SIG-M5 (cell line): ENCODE results near the gene NCAPH2.

ENCODE experiments used
- DNase-seq: peaks from one replicate; lab custom pipeline; 2025; lab: John Stamatoyannopoulos, UW

Gene NCAPH2

DNA sequence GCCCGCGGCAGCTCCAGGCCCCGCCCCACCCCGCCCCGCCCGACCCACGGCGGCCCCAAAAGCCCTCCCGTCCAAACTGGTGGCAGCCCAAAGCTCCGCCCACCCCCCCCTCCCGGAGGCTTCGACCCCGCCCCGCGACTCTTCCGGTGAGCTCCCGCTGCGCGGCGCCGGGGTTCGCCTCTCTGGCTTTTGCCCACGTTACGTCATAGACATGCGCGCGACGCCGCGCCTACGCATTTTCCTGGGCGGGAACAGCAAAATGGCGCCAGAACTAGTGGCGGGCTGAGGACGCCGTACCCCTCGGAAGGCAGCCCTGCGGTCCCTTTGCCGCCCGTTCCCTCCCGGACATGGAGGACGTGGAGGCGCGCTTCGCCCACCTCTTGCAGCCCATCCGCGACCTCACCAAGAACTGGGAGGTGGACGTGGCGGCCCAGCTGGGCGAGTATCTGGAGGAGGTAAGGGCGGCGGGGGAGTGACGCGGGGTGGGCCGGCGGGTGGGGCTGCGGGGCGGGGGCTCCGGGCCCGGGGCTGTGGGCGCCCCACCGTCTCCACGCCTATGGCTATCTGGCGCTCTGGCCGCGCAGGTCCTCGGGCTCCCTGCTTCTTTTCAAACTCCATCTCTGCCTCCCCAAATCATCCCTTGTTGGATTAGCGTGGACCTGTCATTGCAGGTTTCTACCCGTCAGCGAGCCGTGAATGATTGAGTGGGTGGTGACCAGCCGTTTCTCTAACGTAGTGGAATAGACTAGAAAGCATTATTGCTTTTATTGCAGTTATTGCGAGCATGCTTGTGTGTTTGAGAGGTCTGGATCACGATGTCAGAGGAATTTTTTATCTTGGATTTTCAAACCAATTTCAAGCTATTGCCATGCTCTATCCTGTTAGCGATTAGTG is at the start of gene NCAPH2:
Gene NCAPH2 (plus strand): TSS at position 234 of the 894 bp plus-strand sequence. CDS start 114 bp downstream, at position 348.
- no peak for DNase-seq

DNA sequence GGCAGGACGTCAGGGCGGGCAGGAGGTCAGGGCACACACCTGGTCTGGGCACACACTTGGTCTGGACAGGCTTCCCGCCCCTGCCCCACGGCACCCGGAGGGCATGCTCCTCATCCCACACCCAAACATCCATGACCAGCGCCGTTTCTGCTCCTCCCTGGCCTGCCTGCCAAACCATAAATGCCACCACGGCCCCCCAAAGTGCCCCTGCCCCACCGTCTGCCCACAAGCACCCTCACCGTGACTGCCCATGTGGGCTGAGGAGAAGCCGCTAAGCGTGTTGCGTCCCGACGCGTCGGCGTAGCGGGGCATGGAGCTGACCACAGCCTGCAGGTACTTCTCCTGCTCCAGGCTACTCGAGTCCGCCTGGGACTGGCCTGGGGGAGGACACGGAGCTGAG is 49.0 kb upstream of the NCAPH2 start:
- DNase-seq: no peak

DNA sequence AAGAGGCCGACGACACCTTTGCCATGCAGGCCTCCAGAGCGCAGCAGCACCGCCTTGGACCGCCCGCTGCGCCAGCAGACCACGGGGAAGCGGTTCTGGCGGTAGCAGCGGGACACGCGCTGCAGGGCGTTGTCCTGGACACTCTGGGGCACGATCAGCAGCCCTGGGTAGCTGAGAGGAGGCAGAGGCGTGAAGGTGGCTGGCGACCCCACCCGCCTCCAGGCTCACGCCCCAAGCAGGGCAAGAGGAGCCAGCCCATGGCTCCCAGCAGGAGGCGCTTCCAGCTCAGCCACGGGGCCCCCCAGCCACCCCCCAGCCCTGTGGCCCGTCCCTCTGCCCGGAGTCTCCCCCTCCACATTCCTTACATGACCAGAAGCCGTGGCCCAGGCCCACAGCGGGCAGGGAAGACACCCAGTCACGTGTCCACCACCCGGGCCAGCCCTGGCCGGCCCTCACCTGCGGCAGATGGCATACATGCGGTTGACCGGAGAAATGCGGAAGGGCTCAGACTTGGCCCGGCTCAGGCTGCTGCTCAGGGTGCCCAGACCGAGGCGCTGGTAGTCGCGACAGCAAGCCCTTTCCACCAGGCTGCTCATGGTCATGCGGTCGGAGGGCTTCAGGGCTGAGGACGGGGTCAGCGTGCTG is 48.4 kb upstream of the NCAPH2 start:
- no peak for DNase-seq

DNA sequence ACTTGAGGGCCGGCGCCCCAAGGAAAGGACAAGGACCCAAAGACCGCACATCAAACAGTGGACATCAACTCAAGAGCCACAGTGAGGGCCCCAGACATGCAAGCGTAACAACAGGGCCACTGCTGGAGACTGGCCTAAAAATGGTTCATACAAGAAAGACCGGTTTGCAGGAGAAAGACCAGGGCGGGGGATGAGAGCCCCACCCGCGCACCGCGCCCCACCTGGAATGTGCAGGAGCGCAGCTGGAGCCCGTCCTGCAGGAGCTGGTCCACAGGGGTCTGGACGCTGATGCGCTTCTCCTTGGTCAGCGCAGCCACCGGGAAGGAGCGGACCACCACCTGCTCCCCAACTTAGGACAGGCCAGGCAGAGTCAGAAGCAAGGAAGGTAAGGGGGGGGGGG is 47.1 kb upstream of the NCAPH2 start:
- no peak for DNase-seq

DNA sequence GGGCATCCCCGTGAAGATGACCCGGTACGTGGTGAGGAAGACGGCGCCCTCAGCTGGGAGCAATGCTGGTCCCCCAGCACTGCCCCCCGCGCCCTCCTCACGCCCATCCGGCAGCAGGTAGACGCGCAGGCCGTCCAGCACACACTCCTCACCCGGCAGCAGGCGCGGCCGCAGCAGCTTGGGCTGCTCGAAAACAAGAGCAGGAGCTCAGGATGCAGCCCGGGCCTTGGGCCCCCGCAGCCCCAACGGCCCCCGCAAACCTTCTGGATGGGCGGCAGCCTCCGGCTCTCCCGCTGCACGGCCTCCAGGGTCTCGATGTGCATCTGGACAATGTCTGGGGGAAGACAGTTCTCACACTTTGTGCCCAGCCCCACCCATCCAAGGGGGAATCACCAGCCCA is 46.5 kb upstream of the NCAPH2 start:
- no peak for DNase-seq

DNA sequence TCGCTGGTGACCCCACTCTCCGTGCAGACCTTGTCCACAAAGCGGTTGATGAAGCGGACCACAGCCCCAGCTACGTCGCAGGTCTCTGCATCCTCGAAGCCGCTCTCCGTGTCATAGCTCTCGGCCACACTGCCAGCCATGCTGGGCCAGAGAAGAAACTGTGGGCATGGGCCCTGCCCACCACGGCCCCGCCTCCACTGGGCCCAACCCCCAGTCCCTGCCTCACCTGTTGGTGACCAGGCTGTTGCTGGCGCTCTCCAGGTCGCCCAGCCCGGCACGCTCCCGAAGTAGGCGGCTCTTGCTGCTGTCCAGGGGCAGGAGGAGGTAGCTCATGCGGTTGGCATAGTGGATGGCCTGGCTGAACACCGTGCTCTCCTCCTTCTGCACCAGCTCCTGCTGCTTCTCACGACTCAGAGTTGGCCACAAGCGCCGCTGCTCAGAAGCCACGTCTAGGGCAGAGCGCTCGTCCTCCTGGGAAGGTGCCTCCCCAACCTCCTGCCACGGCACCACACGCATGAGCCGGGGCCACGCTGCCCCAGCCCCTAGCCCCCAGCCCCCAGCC is 46.0 kb upstream of the NCAPH2 start:
- no peak for DNase-seq

DNA sequence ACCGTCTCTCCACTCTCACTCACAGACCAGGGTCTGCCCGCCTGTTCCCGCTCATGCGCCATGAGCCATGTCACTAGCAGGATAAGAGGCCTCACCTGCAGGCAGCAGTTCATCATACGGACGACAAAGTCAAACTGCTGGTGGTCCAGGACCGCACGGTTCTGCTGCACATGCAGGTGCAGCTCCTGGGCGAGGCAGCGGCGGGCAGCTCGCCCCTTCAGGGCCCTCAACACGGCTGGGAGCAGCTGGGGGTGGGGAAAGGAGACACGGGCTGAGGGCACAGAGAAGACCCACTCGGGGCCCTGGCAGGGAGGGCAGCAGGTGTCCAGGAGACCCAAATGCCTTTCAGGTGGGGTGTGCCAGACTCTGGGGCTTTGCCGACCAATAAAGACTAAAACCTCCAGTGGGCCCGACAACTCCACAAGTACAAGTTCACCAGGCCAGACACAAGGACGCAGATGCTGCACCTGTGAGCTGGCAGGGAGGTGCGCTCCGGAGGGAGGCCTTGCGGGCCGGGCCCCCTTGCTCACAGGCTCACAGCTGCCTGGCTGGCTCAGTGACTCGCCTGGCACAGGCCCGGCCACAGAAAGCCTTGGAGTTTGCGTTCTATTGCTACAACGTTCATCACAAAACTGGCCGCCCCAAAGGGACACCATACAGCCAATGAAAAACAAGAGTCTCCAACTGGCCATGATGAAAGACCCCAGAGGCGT is 44.7 kb upstream of the NCAPH2 start:
- no peak for DNase-seq

DNA sequence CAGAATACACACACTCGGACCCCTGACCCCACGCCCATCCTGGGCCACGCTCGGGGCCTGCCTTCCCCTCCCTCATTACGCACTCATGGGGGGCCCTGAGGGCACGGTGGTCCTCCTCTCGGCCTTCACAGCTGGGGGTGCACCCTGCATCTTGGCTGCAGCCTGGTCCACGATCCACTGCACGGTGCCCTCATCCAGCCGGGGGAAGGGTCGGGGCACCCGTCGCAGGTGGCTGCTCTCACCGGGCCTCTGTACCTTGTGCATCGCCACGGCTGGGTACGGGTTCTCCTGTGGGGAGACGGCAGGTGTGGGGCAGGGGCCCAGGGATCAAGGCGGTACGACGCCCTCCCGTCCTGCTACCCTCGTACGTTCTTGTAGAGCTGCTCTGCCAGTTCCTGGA is 43.6 kb upstream of the NCAPH2 start:
- no peak for DNase-seq

DNA sequence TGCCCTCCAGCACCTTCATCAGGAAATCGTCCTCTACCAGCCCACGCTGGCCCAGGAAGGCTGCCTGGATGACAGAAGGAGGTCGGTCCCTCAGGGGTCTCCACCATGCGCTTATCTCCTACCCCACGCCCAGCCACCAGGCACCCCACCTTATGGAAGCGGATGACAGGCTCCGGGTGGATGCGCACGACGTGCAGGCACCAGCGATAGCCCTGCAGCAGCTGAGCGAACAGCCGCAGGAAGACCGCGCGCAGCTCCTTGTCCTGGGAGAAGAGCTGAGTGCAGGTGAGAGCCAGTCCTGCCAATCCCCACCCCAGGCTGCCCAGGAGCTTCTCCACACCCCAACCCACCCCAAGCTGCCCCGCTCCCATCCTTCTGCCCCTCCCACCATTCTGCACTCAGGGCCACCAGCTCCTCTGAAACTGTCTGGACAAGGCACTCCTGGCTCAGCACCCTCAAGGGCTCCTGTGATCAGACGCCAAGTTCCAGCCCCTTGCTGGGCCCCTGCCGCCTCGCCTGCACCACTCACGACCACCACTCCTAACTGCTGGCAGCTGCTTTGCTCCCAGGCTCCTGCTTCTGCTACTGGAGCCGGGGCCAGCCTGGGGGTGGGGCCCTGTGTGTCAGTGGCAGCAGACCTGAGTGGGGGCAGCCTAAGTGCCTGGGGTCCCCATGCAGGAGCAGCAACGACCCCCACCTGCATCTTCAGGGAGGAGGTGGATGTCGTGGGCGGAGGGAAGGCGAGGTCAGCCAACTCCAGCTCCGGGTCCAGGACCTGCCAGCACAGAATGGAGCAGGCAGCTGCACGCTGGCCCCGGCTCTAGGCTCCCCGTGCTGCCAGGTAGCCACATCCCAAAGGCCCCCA is 42.7 kb upstream of the NCAPH2 start:
- no peak for DNase-seq

DNA sequence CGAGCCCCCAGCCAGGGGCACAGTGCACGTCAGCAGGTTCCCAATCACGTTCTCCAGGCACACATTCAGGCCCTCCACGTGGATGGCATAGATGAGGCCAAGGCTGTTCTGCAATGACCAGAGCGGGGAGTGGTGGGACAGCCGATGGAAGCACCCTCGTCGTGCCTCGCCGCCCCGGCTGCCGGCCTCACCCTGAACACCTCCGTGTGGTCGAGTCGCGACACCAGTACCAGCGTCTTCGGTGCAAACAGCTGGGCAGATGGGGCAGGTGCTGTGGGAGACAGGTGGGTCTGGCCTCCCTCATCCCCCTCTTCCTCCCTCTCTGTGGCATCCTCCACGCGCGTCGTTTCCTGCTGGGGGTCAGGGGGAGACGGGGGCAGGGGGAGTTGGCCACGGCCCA is 40.7 kb upstream of the NCAPH2 start:
- no peak for DNase-seq

DNA sequence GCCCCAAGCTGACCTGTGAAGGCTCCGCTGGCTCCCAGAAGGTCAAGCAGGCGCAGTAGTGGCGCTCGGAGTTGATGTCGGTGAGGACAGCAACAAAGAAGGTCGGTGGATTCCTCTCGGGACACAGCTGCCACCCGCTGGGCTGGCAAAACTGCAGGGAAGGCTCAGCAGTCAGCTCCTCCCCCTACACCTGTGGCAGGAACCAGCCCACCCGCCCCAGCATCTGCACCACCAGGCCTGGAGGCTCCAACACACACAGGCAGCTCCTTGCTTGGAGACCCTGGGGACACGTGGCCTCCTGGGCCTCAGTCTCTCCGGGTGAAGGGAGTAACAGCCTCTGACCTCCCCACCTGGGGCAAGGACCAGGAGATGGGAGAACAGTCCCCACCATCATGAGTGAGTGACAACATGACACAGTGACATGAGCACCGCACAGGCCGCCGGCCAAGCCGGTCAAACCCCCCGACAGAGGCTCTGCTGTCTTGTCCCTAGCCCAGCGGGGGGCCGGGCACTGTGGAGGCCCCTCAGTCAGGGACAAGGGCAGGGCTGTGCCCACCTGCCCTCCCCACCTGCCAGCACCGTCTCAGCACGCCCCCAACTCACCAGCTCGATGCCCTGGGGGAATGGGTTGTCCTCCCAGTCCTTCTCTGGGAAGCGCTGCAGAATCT is 40.1 kb upstream of the NCAPH2 start:
- DNase-seq: no peak

DNA sequence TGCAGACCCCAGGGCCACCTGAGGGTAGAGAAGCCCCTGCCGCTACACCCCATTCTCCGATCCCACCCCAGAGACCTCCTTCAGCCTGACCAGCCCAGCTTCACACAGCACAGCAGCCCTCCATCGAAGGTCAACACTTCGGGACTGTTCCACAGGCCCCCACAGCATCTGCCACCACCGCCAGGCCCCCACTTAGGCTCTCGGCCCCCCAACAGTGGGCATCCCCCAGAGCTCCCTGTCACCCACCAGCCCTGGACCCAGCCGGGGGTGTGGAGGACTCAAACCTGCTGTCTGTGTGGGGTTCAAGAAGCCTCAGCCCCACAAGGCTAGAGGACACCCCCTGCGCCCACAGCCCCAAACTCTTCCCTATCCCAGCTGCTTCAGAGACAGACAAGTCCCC is 39.4 kb upstream of the NCAPH2 start:
- no peak for DNase-seq

DNA sequence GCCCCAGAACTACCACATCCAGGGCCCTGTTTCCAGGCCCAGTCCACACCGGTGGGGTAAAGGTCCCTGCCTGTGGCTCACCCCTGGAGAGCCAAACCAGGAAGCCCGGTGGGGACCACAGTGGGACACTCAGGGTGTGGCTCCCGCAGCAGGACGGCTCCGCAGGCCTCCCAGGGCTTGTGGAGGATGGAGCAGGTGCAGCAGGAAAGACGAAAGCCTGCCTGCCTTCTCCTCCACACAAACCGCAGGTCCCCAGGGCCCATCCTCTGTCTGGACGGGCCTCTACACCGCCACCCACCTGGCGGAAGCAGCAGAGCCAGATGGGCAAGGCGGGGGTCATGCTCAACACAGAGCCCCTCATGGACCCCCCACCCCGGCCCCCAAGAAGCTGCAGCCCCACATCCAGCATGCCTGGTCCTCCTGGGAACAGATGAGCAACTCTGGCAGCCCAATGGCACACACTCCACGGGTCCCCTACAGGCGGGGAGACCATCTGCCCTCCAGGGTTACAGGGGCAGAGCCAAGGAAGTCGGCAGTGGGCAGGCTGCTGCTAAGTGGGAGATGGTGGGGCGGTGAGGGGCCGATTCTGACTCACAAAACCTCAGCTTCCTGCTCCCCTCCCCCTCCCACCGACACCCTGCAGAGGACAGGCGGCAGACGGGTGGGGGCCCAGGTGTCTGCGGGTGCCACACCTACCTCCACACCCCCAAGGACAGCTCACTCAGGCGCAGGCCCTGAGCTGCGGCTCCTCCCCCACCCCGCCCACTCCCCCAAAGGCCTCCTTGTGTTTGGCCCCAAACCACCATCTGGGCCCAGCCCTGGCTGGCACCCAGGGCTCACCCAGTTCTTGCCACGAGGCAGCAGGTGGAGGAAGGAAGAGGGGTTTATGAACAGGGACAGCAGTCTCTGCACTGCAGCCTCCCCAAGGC is 38.4 kb upstream of the NCAPH2 start:
- DNase-seq: peak; percentile 46

DNA sequence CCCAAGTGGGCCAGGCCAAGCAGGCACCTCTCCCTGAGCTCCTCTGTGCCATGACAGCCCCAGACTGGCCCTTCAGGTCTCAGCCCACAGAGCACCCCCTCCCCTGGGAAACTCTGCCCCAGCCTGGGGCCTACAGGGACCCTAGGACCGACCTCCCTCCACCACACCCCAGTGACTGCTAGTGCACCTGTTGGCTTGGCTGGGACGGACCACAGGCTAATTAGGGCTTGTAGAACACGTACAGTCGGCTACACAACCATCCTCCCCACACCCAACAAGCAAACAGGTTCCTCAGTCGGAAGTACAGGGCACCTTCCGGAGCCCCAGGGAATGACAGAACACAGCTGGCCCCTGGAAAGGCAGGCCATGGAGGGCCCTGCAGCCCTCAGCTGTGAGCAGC is 37.5 kb upstream of the NCAPH2 start:
- DNase-seq: no peak

DNA sequence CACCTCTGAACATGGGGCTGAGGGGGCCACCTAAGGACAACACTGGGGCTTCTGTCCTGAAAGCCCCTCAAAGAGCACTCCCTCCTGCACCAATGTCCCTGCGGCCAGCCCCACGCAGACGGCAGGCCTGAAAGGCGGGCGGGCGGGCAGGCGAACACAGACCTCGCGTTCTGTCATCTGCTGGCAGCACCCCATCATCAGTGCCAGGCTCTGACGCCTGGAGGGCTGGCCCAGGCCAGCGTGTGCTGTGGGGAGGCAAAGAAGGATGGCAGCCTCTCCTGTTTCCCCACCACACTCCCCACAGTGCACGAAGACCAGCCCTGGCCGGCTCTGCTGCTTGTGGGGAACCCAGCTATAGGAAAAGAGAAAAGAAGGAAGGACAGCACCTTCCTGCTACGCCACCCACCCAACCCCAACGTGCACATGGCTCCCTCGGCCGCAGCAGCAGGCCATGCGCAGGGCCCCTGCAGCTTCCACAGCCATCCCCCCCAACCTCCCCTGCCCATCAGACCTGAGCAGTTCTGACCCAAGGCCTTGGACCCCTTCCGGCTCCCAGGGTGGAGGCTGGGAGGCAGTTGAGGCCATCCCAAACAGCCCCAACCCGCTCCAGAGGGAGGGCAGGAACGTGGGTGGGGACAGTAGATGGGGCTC is 36.7 kb upstream of the NCAPH2 start:
- DNase-seq: no peak

DNA sequence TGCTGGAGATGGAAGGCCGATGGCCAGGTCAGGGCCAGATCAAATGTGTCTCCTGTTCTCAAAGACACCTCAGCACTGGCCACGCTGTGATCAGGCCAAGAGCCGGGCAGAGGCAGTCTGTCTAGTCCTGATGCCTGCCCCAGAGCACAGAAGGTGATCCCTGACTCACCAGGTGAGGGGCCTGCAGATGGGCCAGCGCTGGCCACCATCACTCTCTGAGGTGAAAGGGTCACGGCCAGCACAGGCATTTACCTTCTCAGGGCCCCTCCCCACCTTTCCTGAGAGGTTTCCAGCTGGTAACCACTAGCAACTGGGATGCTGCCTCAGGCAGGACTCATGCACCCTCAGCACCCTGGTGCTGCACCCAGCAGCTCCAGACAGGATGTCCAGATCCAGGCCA is 36.1 kb upstream of the NCAPH2 start:
- no peak for DNase-seq

DNA sequence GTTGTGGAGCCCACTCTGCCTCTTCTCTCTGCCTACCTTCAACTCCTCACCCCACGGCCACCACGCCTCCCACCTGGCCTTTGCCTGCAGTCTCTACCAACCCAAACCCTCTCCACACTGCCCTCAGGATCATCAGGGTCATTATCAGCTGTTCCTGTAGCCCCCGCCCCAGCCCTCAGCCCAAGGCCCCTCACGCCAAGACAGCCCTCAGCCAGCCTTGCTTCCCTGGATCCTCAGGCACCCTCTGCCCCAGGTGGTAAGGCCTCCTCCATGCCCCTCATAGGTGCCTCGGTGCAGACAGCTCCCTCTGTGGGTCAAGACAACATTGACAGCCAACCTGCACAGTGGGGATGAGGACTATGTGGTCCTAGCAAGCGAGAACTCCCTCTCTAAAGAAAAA is 34.9 kb upstream of the NCAPH2 start:
- no peak for DNase-seq

DNA sequence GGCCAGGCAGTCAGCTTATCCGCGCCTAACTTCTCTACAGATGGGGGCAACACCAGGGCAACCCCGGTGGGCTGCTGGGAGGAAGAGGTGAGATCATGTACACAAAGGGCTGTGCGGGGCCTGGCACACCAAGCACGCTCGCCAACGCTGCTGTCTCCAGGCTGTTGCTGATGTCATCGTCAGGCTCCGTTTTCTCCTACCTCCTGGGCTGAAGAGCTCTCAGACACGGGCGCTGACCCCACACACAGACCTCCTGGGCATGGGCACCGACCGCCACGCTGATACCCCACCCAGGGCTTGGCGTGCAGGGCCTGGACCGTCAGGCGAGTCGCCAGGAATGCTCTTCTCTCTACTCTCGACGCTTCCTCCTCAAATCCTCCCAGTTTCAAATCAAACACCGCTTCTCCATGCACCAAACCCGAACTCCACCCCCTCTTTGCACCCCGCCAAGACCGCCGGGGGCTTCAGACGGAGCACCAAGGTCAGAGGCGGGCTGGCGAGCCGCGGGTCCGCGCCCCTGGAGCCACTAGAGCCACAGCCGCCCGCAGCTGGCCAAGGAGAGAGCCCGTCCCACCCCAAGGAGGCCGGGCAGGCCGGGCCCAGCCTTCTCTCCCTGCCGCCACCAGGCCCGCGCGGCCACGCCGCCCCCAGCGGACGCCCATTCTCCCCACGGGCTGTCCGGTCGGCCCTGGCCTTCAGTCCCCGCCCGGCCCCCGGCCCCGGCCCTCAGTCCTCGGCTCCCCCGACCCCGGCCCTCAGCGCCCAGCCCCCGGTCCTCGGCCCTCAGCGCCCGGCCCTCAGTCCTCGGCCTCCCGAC is 34.0 kb upstream of the NCAPH2 start:
- DNase-seq: no peak
